RCC 7860 (cell line): ENCODE results near the gene ARTN.

Source experiments
- DNase-seq: peaks from one replicate; pipeline ENCODE4 v3.0.0-alpha.2; 2015; ENCODE audit warnings: low spot score
- FAIRE-seq: peaks from 2 replicates; lab custom pipeline; 2012; peaks lifted over from hg19 to GRCh38; lab: Jason Lieb, UNC

ARTN gene

GRCh38 chr1:43982241-43982640 is 48.6 kb downstream of the ARTN start:
- FAIRE-seq (no peak), DNase-seq (no peak)

GRCh38 chr1:43982808-43983207 is 49.2 kb downstream of the ARTN start:
- FAIRE-seq (no peak), DNase-seq (no peak)

GRCh38 chr1:43983253-43983899 is 49.8 kb downstream of the ARTN start:
- DNase-seq: no peak
- FAIRE-seq: no peak

GRCh38 chr1:43984855-43985254 is 51.3 kb downstream of the ARTN start:
- DNase-seq (no peak), FAIRE-seq (no peak)

GRCh38 chr1:43985984-43986595 is 52.5 kb downstream of the ARTN start:
- FAIRE-seq (no peak), DNase-seq (no peak)

- no peak for DNase-seq
- no peak for FAIRE-seq
Measured at GRCh38 chr1:43986712-43987111, 53.1 kb downstream of the ARTN start.
